PC-3 (cell line): ENCODE results near the gene CIB4. TPM values are rescaled to one million over a fixed set of nuclear protein-coding genes. Genes with fewer than 3 reads are reported as not detected.

Source experiments
- ATAC-seq: fragments of 200-7000 bp; cut with Tn5 transposase; 2 replicates; pipeline ENCODE4 v1.9.1; 2020; ENCODE audit warnings: mild to moderate bottlenecking, moderate library complexity
- BruUV-seq: library from RNA; stranded (reverse); fragments of 400-500 nt; replicated peaks from 2 replicates; lab custom pipeline; 2021; lab: Mats Ljungman, UMichigan
- CTCF ChIA-PET: fragments of 300-600 bp; sonication (Branson Sonifier 250); formaldehyde crosslinking; loops from one replicate; lab custom pipeline; 2022; ENCODE audit warnings: antibody characterized with exemption; lab: Charles Lee
- POLR2A ChIA-PET: fragments of 300-600 bp; sonication (Branson Sonifier 250); formaldehyde crosslinking; loops from one replicate; lab custom pipeline; 2022; ENCODE audit warnings: antibody characterized with exemption; ENCODE audit not compliant: unreplicated experiment; lab: Charles Lee
- DNase-seq: peaks from one replicate; pipeline ENCODE4 v3.0.0-alpha.2; 2015
- H2AFZ ChIP-seq: fragments of 300-600 bp; sonication (generic); 2 replicates; pipeline ENCODE4 v1.6.0; 2016; ENCODE audit warnings: antibody characterized with exemption, low read length
- H3F3A ChIP-seq: fragments of 300-600 bp; sonication (generic); one replicate; pipeline ENCODE4 v1.6.0; 2017; ENCODE audit warnings: antibody characterized with exemption, low read length, control low read depth, mild to moderate bottlenecking; ENCODE audit not compliant: unreplicated experiment
- H3K27ac ChIP-seq: fragments of 300-600 bp; sonication (generic); 2 replicates; pipeline ENCODE4 v1.5.1; 2016; ENCODE audit warnings: mild to moderate bottlenecking, low read length
- H3K27me3 ChIP-seq: fragments of 300-600 bp; sonication (generic); 2 replicates; pipeline ENCODE4 v1.6.1; 2016; ENCODE audit warnings: low read length, mixed read lengths
- H3K36me3 ChIP-seq: fragments of 300-600 bp; sonication (generic); 2 replicates; pipeline ENCODE4 v1.6.1; 2016; ENCODE audit warnings: low read depth, mixed run types, low read length, mixed read lengths
- H3K4me1 ChIP-seq: fragments of 300-600 bp; sonication (generic); 2 replicates; pipeline ENCODE4 v1.5.1; 2016; ENCODE audit warnings: low read length; ENCODE audit not compliant: insufficient read depth
- H3K4me2 ChIP-seq: fragments of 300-600 bp; sonication (generic); 2 replicates; pipeline ENCODE4 v1.6.0; 2016; ENCODE audit warnings: low read length
- H3K4me3 ChIP-seq: fragments of 300-600 bp; sonication (generic); 2 replicates; pipeline ENCODE4 v1.5.1; 2016; ENCODE audit warnings: mild to moderate bottlenecking, low read length, mixed read lengths
- H3K79me2 ChIP-seq: fragments of 300-600 bp; sonication (generic); 2 replicates; pipeline ENCODE4 v1.6.1; 2017; ENCODE audit warnings: low read length, mixed read lengths
- H3K9ac ChIP-seq: fragments of 300-600 bp; sonication (generic); 2 replicates; pipeline ENCODE4 v1.6.0; 2016; ENCODE audit warnings: mild to moderate bottlenecking, low read length
- H3K9me2 ChIP-seq: fragments of 300-600 bp; sonication (generic); replicated peaks from 2 replicates; pipeline ENCODE4 v1.6.1; 2016; ENCODE audit warnings: mixed run types, low read length, mixed read lengths
- H3K9me3 ChIP-seq: fragments of 300-600 bp; sonication (generic); 2 replicates; pipeline ENCODE4 v1.6.1; 2016; ENCODE audit warnings: low read length, mixed read lengths
- H4K20me1 ChIP-seq: fragments of 300-600 bp; sonication (generic); 2 replicates; pipeline ENCODE4 v1.6.1; 2016; ENCODE audit warnings: low read length, mixed read lengths
- CTCF ChIP-seq: fragments of 300-600 bp; sonication (generic); conservative IDR thresholded peaks from 2 replicates; pipeline ENCODE4 v1.5.1; 2017; ENCODE audit warnings: antibody characterized with exemption, low read depth, mild to moderate bottlenecking, low read length
- EZH2 ChIP-seq: fragments of 300-600 bp; sonication (generic); IDR thresholded peaks from one replicate; pipeline ENCODE4 v1.6.1; 2017; ENCODE audit warnings: antibody characterized with exemption, mild to moderate bottlenecking, low read length; ENCODE audit not compliant: unreplicated experiment
- EZH2phosphoT487 ChIP-seq: fragments of 300-600 bp; sonication (generic); IDR thresholded peaks from 2 replicates; pipeline ENCODE4 v1.6.1; 2018; ENCODE audit warnings: mild to moderate bottlenecking, antibody characterized with exemption, low read length, borderline replicate concordance
- intact Hi-C: fragments of 100-400 bp; cut with micrococcal nuclease; formaldehyde crosslinking; loops from 2 replicates; pipeline ENCODE4 v1.9.0; 2023
- total RNA-seq: library from RNA; depleted of rRNA; stranded (reverse); fragments of >200 nt; gene quantifications from 2 replicates; pipeline ENCODE4 v1.2.3, GENCODE V29; 2014

The CIB4 gene
- total RNA-seq, 1 experiment from 2014 or later, result not detected

- Histone ChIP-seq H3K9ac (no peak overlapping the region), H3K27ac (no peak overlapping the region), H3K27me3 (peaks cover 60% of the 10 kb centered on the region), H3K9me3 (no peaks in the 10 kb centered on the region), H3K79me2 (no peaks in the 10 kb centered on the region), H3F3A (no peaks in the 10 kb centered on the region), H4K20me1 (no peaks in the 10 kb centered on the region), H3K9me2 (no peaks in the 10 kb centered on the region), H3K4me1 (no peaks in the 10 kb centered on the region; the same call in 1 of the 2 replicates), H2AFZ (no peak overlapping the region), H3K36me3 (no peaks in the 10 kb centered on the region), H3K4me2 (no peak overlapping the region), H3K4me3 (no peak overlapping the region)
- DNase-seq (no peak), ATAC-seq (no peak)
- ChIA-PET POLR2A (no interaction called here), CTCF (no interaction called here)
- no peak for TF ChIP-seq EZH2
- TF ChIP-seq EZH2phosphoT487, result no peak
- TF ChIP-seq CTCF, result no peak
- intact Hi-C loops, result no loop called here
- no TSS peak for BruUV-seq
Observed at GRCh38 chr2:26579723-26580040, 61.5 kb downstream of the CIB4 start.

GRCh38 chr2:26579025-26579722 lies 62.0 kb downstream of the CIB4 start:
- ATAC-seq (no peak), DNase-seq (no peak)
- no peaks in the 10 kb centered on the region; the same call in 1 of the 2 replicates for H3K4me1 ChIP-seq
- CTCF ChIA-PET, result no interaction called here
- no peak overlapping the region for H2AFZ ChIP-seq
- H3K4me3 ChIP-seq, result no peak overlapping the region
- no peaks in the 10 kb centered on the region for H3F3A ChIP-seq
- H3K9ac ChIP-seq, result no peak overlapping the region
- no peaks in the 10 kb centered on the region for H3K9me2 ChIP-seq
- H3K79me2 ChIP-seq, result no peaks in the 10 kb centered on the region
- no peaks in the 10 kb centered on the region for H3K36me3 ChIP-seq
- intact Hi-C loops, result no loop called here
- no peak overlapping the region for H3K4me2 ChIP-seq
- TF ChIP-seq CTCF, result no peak
- no peak for TF ChIP-seq EZH2
- no peak for TF ChIP-seq EZH2phosphoT487
- peaks cover 55% of the 10 kb centered on the region for H3K27me3 ChIP-seq
- no peak overlapping the region for H3K27ac ChIP-seq
- H4K20me1 ChIP-seq, result no peaks in the 10 kb centered on the region
- no peaks in the 10 kb centered on the region for H3K9me3 ChIP-seq
- POLR2A ChIA-PET, result no interaction called here
- no TSS peak for BruUV-seq

GRCh38 chr2:26578581-26578980 lies 62.6 kb downstream of the CIB4 start:
- Histone ChIP-seq H3K27me3 (peaks cover 52% of the 10 kb centered on the region), H3K9me2 (no peaks in the 10 kb centered on the region), H3F3A (no peaks in the 10 kb centered on the region), H3K27ac (no peak overlapping the region), H3K36me3 (no peaks in the 10 kb centered on the region), H3K4me3 (no peak overlapping the region), H3K9ac (no peak overlapping the region), H3K4me1 (no peaks in the 10 kb centered on the region; the same call in 1 of the 2 replicates), H3K9me3 (no peaks in the 10 kb centered on the region), H3K79me2 (no peaks in the 10 kb centered on the region), H2AFZ (no peak overlapping the region), H4K20me1 (no peaks in the 10 kb centered on the region), H3K4me2 (no peak overlapping the region)
- DNase-seq (no peak), ATAC-seq (no peak)
- POLR2A ChIA-PET, result no interaction called here
- TF ChIP-seq EZH2phosphoT487, result no peak
- no peak for TF ChIP-seq CTCF
- BruUV-seq, result no TSS peak
- intact Hi-C loops, result no loop called here
- CTCF ChIA-PET, result no interaction called here
